GM15510 (cell line): ENCODE measurements around the gene LNX1.

ENCODE experiments used
- POLR2A ChIP-seq: IDR thresholded peaks from 3 replicates; pipeline ENCODE4 v1.6.1; 2011; ENCODE audit warnings: borderline replicate concordance; ENCODE audit not compliant: insufficient read length; ENCODE audit errors: extremely low read depth

The LNX1 gene

DNA sequence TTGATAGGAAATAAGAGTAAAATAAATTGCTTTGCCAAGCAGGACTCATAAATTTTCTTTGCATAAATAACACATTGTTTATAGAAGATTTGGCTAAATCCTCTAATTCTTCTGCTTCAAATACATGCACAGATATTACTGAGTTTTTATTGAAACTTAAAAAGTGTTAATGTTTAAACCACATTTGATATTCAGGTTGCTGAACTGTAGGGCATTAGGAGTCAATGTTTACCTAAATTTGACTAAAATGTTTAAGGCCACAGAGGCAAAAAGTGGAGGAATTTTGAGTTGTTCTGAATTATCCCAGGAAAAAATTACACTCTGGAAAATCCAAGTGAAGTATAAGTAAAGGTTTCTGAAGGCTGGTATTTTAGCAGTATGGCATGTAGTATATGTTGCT, 135.1 kb downstream of the LNX1 start:
- no peak for TF ChIP-seq POLR2A

DNA sequence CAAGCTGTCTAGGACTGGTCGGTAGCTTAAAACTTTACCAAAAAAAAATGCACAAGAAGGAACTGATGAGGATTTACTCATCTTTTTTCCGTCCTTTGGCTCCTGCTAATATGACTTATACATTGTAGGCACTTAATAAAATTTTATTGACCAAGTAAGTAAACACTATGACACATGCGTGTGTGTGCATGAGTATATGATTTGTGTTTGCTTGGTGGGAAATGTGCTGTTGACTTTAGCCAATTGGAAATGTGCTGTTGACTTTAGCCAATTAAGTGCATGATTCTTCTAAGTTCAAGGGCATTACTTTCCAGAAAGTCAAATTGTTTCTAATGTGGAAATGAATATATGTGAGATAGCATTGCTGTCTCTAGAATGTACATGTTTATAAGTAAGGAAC, 135.5 kb downstream of the LNX1 start:
- TF ChIP-seq POLR2A: no peak

GRCh38 chr4:53453385-53453784, 137.9 kb downstream of the LNX1 start:
- TF ChIP-seq POLR2A: no peak

GRCh38 chr4:53450773-53451172, 140.5 kb downstream of the LNX1 start:
- no peak for TF ChIP-seq POLR2A

DNA sequence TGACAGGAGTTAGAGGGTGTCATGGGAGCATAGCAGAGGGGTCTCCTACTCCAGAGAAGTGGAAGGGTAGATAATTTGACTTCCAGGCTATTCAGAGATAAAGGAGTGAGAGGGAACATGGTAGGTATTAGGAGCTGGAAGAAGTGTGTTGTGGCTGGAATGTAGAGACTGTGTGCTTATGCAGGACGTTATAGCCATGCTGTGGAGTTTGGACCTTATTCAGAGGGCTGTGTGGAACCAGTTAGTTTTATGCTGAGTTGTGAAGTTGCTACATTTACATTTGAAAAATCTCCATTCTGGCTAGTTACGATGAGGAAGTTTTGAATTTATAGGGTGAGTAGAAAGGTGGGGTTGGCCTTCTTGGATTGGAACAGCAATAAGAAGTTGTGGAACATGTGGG, 146.3 kb downstream of the LNX1 start:
- TF ChIP-seq POLR2A: no peak

GRCh38 chr4:53441564-53441963, 149.7 kb downstream of the LNX1 start:
- TF ChIP-seq POLR2A: no peak

DNA sequence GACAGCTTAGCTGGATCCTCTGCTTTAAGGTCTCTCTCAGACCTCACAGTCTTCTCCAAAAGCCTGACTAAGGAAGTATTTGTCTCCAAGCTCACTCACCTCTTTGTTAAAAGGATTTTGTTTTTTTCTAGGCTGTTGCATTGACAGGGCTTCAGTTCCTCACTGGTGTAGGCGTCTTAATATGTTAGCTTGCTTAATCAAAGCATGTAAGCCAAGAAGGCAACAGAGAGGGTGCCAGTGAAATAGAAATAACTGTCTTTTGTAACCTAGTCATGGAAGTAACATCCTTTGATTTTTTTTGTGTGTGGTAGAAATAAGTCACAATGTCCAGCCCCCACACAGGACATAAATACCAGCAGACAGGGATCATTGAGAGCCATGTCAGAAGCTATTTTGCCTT, 155.0 kb downstream of the LNX1 start:
- TF ChIP-seq POLR2A: no peak

GRCh38 chr4:53432528-53433424, 158.5 kb downstream of the LNX1 start:
- TF ChIP-seq POLR2A: no peak

DNA sequence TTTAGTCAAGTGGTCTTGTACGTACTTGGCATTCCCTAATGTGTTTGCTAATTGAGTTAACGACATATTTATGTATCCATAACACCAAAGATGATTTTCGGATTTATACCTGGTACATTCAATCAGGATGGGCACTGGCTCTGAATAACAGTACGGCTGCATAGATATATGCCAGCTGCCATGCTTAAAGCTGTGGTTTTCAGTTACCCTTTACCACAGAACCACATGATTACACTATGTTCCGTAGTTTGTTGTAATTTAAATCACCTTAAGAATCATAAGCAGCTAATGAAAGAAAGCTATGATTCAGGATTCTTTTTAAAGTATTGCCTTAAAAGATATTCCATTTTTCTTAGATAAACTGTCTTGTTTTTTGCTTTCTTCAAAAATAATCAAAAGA, 160.2 kb downstream of the LNX1 start:
- no peak for TF ChIP-seq POLR2A

GRCh38 chr4:53427366-53427765, 163.9 kb downstream of the LNX1 start:
- no peak for TF ChIP-seq POLR2A

- no peak for TF ChIP-seq POLR2A
These were observed 167.0 kb downstream of the LNX1 start for GRCh38 chr4:53424280-53424679.

DNA sequence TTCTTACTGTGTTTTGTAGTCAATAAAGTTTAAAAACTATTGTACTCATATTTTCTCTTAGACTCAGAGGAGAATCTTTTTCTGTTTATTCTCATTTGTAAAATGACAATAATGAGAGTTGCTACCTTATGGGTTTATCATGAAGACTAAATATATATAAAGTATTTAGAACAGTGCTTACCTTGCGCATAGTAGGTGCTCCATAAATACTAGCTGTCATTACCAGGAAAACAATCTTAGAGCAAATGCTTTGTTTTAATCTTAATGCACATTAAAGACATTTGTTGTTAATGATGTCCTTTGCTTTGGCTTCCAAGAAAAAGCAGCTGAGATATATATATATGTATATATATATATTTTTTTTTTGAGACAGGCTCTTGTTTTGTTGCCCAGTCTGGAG, 168.9 kb downstream of the LNX1 start:
- no peak for TF ChIP-seq POLR2A

DNA sequence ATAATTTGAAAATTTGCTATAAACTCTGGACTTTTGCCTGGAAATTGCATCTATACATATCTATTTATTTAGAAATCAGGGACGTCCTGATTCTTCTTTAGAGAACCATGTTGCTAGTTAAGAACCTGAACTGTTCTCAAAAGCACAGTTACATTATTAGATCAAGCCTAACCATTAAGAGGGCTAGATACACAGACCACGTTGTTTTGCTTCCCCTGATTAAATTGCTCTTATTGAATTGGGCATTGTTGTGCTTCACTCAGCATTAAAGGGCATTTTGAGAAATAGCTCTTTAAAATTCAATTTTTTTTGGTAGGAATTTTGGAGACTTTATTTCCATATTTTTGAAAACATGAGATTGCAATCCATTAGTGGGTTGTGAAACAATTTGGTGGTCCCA, 169.5 kb downstream of the LNX1 start:
- TF ChIP-seq POLR2A: no peak

DNA sequence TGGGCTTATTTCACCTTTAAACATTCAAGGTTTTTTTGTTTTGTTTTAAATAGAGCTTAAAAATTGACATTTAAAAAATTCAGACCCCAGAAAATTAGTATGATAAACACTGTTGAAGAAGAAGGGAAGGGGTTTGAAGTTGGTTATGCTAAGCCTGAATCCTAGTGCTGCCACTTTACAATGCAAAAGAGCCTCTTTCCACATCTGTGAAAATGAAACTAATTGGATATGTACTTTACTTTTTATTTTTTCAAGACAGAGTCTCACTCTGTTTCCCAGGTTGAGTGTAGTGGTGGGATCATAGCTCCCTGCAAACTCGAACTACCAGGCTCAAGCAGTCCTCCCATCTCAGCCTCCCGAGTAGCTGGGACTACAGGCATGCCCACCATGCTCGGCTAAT, 172.1 kb downstream of the LNX1 start:
- TF ChIP-seq POLR2A: no peak
